ENCODE data around the gene CD44. TPM values are rescaled to one million over a fixed set of nuclear protein-coding genes. Genes with fewer than 3 reads are reported as not detected.

Gene CD44
- total and polyA plus RNA-seq, 2 experiments from 2014 or later = 405 to 519 TPM

GRCh38 chr11:35096723-35097122 lies 42.2 kb upstream of the CD44 start:
- Histone ChIP-seq H3K4me1 (ENCODE audit: insufficient read depth) (peaks cover 24% of the 10 kb centered on the region), H3K9ac (no peak overlapping the region), H3K9me2 (ENCODE audit: insufficient read depth) (no peaks in the 10 kb centered on the region), H3K4me2 (ENCODE audit: unreplicated experiment) (no peak overlapping the region), H3K36me3 (ENCODE audit: low read depth) (no peaks in the 10 kb centered on the region), H3K79me2 (ENCODE audit: insufficient read depth) (no peaks in the 10 kb centered on the region), H3K9me3 (ENCODE audit: low read depth) (no peaks in the 10 kb centered on the region), H3F3A (ENCODE audit: insufficient read depth) (peaks cover 32% of the 10 kb centered on the region), H4K20me1 (ENCODE audit: insufficient read depth) (no peaks in the 10 kb centered on the region), H2AFZ (no peak overlapping the region), H3K27ac (no peak overlapping the region), H3K4me3 (no peak overlapping the region), H3K27me3 (replicated peaks; ENCODE audit: insufficient read depth) (no peaks in the 10 kb centered on the region)
- in situ Hi-C loops (cut with MboI) = no loop called here
- TF ChIP-seq EZH2phosphoT487 (IDR thresholded peaks at IDR 0.05; ENCODE audit: insufficient read depth, low read depth) (no peak), EZH2 (IDR thresholded peaks at IDR 0.05; ENCODE audit: insufficient read depth, poor library complexity, severe bottlenecking) (no peak)
- WGBS, 2 experiments (ENCODE audit: low coverage in 1 of 2, low lambda C conversion rate in 2 of 2, missing lambda C conversion rate in 2 of 2) = 79 to 94% methylated on average over 2 of the region's 2 CpGs
- DNase-seq = no peak

- Histone ChIP-seq H3K4me2 (ENCODE audit: unreplicated experiment) (no peak overlapping the region), H3K27me3 (replicated peaks; ENCODE audit: insufficient read depth) (no peaks in the 10 kb centered on the region), H4K20me1 (ENCODE audit: insufficient read depth) (no peaks in the 10 kb centered on the region), H3K27ac (no peak overlapping the region), H3F3A (ENCODE audit: insufficient read depth) (peaks cover 32% of the 10 kb centered on the region), H3K4me1 (ENCODE audit: insufficient read depth) (peaks cover 24% of the 10 kb centered on the region), H2AFZ (peak overlapping the region; percentile 47; the same call in 1 of the 2 replicates), H3K9me3 (ENCODE audit: low read depth) (no peaks in the 10 kb centered on the region), H3K4me3 (no peak overlapping the region), H3K79me2 (ENCODE audit: insufficient read depth) (no peaks in the 10 kb centered on the region), H3K9ac (no peak overlapping the region), H3K9me2 (ENCODE audit: insufficient read depth) (no peaks in the 10 kb centered on the region), H3K36me3 (ENCODE audit: low read depth) (no peaks in the 10 kb centered on the region)
- no peak for TF ChIP-seq EZH2 (IDR thresholded peaks at IDR 0.05; ENCODE audit: insufficient read depth, poor library complexity, severe bottlenecking)
- TF ChIP-seq EZH2phosphoT487 (IDR thresholded peaks at IDR 0.05; ENCODE audit: insufficient read depth, low read depth) = no peak
- 41 to 52% methylated on average over 5 of the region's 5 CpGs for WGBS, 2 experiments (ENCODE audit: low coverage in 1 of 2, low lambda C conversion rate in 2 of 2, missing lambda C conversion rate in 2 of 2)
- DNase-seq = no peak
- in situ Hi-C loops (cut with MboI) = no loop called here
Observed at GRCh38 chr11:35097814-35098455, 41.0 kb upstream of the CD44 start.

- no peak for TF ChIP-seq EZH2 (IDR thresholded peaks at IDR 0.05; ENCODE audit: insufficient read depth, poor library complexity, severe bottlenecking)
- TF ChIP-seq EZH2phosphoT487 (IDR thresholded peaks at IDR 0.05; ENCODE audit: insufficient read depth, low read depth) = no peak
- Histone ChIP-seq H3K36me3 (ENCODE audit: low read depth) (no peaks in the 10 kb centered on the region), H4K20me1 (ENCODE audit: insufficient read depth) (no peaks in the 10 kb centered on the region), H3K4me2 (ENCODE audit: unreplicated experiment) (no peak overlapping the region), H3K9me3 (ENCODE audit: low read depth) (no peaks in the 10 kb centered on the region), H3K9ac (peak overlapping the region; percentile 84), H3K27me3 (replicated peaks; ENCODE audit: insufficient read depth) (no peaks in the 10 kb centered on the region), H3K4me1 (ENCODE audit: insufficient read depth) (peaks cover 24% of the 10 kb centered on the region), H3K4me3 (no peak overlapping the region), H2AFZ (peak overlapping the region; percentile 39), H3K9me2 (ENCODE audit: insufficient read depth) (no peaks in the 10 kb centered on the region), H3K27ac (peak overlapping the region; percentile 98), H3F3A (ENCODE audit: insufficient read depth) (peaks cover 32% of the 10 kb centered on the region), H3K79me2 (ENCODE audit: insufficient read depth) (no peaks in the 10 kb centered on the region)
- DNase-seq = no peak
- 93 to 97% methylated on average over 5 of the region's 5 CpGs for WGBS, 2 experiments (ENCODE audit: low coverage in 1 of 2, low lambda C conversion rate in 2 of 2, missing lambda C conversion rate in 2 of 2)
- in situ Hi-C loops (cut with MboI) = no loop called here
Observed at GRCh38 chr11:35098855-35099254, 40.1 kb upstream of the CD44 start.

- peak overlapping the region; percentile 84 for H3K9ac ChIP-seq
- peaks cover 32% of the 10 kb centered on the region for H3F3A ChIP-seq (ENCODE audit: insufficient read depth)
- H3K27ac ChIP-seq = peak overlapping the region; percentile 98
- in situ Hi-C loops (cut with MboI) = no loop called here
- no peaks in the 10 kb centered on the region for H3K79me2 ChIP-seq (ENCODE audit: insufficient read depth)
- peak overlapping the region; percentile 23 for H3K4me3 ChIP-seq
- H3K36me3 ChIP-seq (ENCODE audit: low read depth) = no peaks in the 10 kb centered on the region
- H3K9me2 ChIP-seq (ENCODE audit: insufficient read depth) = no peaks in the 10 kb centered on the region
- 34 to 36% methylated on average over 6 of the region's 6 CpGs for WGBS, 2 experiments (ENCODE audit: low coverage in 1 of 2, low lambda C conversion rate in 2 of 2, missing lambda C conversion rate in 2 of 2)
- H2AFZ ChIP-seq = peak overlapping the region; percentile 39
- H3K4me2 ChIP-seq (ENCODE audit: unreplicated experiment) = peak overlapping the region; percentile 51
- peaks cover 24% of the 10 kb centered on the region for H3K4me1 ChIP-seq (ENCODE audit: insufficient read depth)
- no peaks in the 10 kb centered on the region for H4K20me1 ChIP-seq (ENCODE audit: insufficient read depth)
- no peaks in the 10 kb centered on the region for H3K9me3 ChIP-seq (ENCODE audit: low read depth)
- no peaks in the 10 kb centered on the region for H3K27me3 ChIP-seq (replicated peaks; ENCODE audit: insufficient read depth)
- no peak for TF ChIP-seq EZH2phosphoT487 (IDR thresholded peaks at IDR 0.05; ENCODE audit: insufficient read depth, low read depth)
- no peak for TF ChIP-seq EZH2 (IDR thresholded peaks at IDR 0.05; ENCODE audit: insufficient read depth, poor library complexity, severe bottlenecking)
- DNase-seq = peak; percentile 88
Observed at GRCh38 chr11:35099278-35100012, 39.5 kb upstream of the CD44 start.

Measured in GM23248 (cell line).